ENCODE results near the gene CCDC187. TPM values are rescaled to one million over a fixed set of nuclear protein-coding genes. Genes with fewer than 3 reads are reported as not detected.
"Not testable (repeated sequence)": the region's sequence is repeated elsewhere in the genome, so short reads cannot be mapped to it uniquely, and the experiment has no call there.

The CCDC187 gene
- total and polyA plus RNA-seq, 5 donors, result not detected

DNA sequence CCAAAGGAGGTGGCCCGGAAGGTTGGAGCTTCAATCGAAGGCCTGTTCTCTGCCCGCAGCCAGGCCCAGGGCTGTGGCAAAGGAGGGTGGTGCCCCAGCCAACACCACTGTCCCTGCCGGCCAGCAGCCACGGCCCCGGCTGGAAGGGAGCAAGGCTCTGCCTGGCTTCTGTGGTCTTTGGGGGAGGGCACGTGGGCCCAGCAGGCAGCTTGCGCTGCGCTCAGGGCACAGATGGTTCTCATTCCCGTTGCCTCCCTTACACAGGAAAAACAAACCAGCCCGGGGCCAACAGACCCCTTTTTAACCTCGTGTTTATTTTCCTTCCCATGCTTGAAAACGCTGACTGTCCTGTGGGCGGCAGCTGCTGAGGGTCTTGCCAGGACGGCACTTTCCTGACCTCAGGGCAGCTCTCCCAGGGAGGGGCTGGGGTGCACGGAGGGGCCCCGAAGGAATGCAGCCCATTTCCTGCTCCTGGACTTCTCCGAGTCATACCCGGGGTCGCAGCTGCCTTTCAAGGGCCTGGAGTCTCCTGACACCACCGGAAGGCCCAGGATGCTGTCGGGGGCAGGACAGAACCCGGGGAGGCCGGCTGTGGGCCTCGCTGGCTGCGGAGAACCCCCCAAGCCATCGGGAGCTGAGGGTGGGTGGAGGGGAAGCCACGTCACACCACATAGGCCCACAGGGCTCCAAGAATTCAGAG is 22.3 kb upstream of the CCDC187 start:
- ATAC-seq (no peak), DNase-seq (peak; percentile 30 to 77 (median 74))
- H3K4me1 ChIP-seq (ENCODE audit: control insufficient read depth, insufficient read depth, low read length), result peaks cover 9% of the 10 kb centered on the region
- H3K9me3 ChIP-seq (ENCODE audit: control insufficient read depth, low read length), result no peaks in the 10 kb centered on the region
- 23% methylated on average over 28 of the region's 28 CpGs for WGBS
- peak overlapping the region; percentile 67 for H3K27ac ChIP-seq (ENCODE audit: low read length)
- no peaks in the 10 kb centered on the region for H3K27me3 ChIP-seq (ENCODE audit: control insufficient read depth, insufficient read depth)
- intact Hi-C loops (cut with DNase I), result no loop called here
- no peak overlapping the region for H3K4me3 ChIP-seq (ENCODE audit: low read length)

DNA sequence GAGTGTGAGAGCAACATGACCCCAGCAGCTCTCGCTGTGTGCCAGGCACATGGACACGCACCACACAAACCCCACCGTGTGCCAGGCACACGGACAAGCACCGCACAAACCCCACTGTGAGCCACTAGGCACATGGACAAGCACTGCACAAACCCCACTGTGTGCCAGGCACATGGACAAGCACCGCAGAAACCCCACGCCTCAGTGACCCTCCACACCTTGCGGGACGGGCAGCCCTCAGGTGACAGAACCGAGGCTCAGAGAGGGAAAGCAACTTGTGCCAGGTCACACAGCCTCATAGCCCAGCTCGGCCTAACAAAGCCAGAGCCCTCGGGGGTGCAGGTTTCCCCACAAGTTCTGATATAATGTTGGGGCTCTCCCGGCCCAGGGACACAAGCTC is 21.5 kb upstream of the CCDC187 start:
- Histone ChIP-seq H3K4me3 (ENCODE audit: low read length) (no peak overlapping the region), H3K27ac (ENCODE audit: low read length) (peak overlapping the region; percentile 45), H3K9me3 (ENCODE audit: control insufficient read depth, low read length) (no peaks in the 10 kb centered on the region), H3K4me1 (ENCODE audit: control insufficient read depth, insufficient read depth, low read length) (peaks cover 9% of the 10 kb centered on the region), H3K27me3 (ENCODE audit: control insufficient read depth, insufficient read depth) (no peaks in the 10 kb centered on the region)
- intact Hi-C loops (cut with DNase I), result no loop called here
- no peak for ATAC-seq
- DNase-seq, result peak in 2 of 3 donors; percentile 50 to 51
- 85% methylated on average over 13 of the region's 13 CpGs for WGBS

DNA sequence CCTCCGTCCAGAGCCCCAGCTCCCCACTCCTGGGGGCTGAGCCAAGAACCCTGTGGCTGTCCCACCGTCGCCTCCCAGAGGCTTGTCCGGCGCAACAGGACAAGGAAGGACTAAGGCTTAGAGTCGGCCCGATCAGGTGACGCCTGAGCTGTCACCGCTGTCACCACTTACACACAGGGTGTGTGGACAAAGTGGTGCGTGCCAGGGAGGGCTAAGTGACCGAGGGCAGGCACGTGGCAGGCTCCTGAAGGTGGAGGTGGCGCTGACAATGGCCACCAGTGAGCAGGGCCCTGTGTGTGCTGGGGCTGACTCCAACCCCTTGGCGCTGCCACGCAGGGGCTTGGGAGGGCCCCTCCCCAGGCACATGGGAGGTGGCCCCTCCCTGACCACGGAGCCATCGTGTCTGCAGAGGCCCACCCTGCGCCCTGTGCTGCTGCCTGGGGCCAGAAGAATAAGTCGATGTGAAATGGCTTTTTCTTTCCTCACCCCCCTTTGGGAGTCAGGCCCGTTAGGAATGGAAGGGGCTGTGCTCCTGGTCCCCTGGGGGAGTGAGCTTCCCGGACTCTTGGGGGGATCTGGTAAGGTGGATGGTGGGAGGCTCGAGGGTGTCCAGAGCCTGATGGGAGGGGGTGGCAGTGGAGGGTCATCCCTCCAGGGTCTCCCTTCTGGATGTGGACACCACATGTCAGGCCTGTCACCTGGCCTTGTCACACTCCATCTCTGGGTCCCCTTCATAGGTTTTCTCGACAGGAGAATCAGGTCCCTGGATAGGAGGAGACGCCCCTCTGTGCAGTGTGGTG is 20.8 kb upstream of the CCDC187 start:
- peaks cover 9% of the 10 kb centered on the region for H3K4me1 ChIP-seq (ENCODE audit: control insufficient read depth, insufficient read depth, low read length)

DNA sequence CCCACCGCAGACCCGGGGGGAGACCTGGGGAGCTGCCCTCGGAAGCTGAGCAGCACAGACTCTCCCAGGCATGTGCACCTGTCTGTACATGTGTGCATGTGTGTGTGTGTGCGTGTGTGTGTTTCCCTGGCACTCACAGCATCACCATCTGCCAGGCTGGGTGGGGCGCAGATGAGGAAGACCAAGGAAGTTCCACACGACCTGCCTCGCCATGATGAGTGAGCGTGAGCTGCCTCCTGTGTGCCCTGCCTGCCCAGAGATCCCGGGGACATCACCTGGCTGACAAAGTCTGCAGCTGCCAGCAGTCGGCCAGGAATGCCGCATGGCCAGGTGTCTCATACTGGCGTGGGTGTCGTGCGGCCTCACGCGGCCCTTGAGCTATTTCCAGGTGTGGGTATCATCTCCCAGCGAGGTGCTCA is 19.5 kb upstream of the CCDC187 start:
- H3K9me3 ChIP-seq (ENCODE audit: control insufficient read depth, low read length), result no peaks in the 10 kb centered on the region
- H3K27me3 ChIP-seq (ENCODE audit: control insufficient read depth, insufficient read depth), result no peaks in the 10 kb centered on the region
- no peak overlapping the region for H3K27ac ChIP-seq (ENCODE audit: low read length)
- ATAC-seq (no peak), DNase-seq (peak in 2 of 3 donors; percentile 39 to 51)
- WGBS, result 86% methylated on average over 17 of the region's 17 CpGs
- peaks cover 6% of the 10 kb centered on the region for H3K4me1 ChIP-seq (ENCODE audit: control insufficient read depth, insufficient read depth, low read length)
- intact Hi-C loops (cut with DNase I), result no loop called here
- no peak overlapping the region for H3K4me3 ChIP-seq (ENCODE audit: low read length)

More for the DNA sequence above, 20.8 kb upstream of the CCDC187 start:
- Histone ChIP-seq H3K27ac (ENCODE audit: low read length) (peak overlapping the region; percentile 45), H3K9me3 (ENCODE audit: control insufficient read depth, low read length) (no peaks in the 10 kb centered on the region), H3K4me3 (ENCODE audit: low read length) (no peak overlapping the region), H3K27me3 (ENCODE audit: control insufficient read depth, insufficient read depth) (no peaks in the 10 kb centered on the region)
- ATAC-seq (peak; percentile 48 to 62), DNase-seq (peak; percentile 71 to 88 (median 86))
- intact Hi-C loops (cut with DNase I), result no loop called here
- WGBS, result 53% methylated on average over 24 of the region's 24 CpGs

DNA sequence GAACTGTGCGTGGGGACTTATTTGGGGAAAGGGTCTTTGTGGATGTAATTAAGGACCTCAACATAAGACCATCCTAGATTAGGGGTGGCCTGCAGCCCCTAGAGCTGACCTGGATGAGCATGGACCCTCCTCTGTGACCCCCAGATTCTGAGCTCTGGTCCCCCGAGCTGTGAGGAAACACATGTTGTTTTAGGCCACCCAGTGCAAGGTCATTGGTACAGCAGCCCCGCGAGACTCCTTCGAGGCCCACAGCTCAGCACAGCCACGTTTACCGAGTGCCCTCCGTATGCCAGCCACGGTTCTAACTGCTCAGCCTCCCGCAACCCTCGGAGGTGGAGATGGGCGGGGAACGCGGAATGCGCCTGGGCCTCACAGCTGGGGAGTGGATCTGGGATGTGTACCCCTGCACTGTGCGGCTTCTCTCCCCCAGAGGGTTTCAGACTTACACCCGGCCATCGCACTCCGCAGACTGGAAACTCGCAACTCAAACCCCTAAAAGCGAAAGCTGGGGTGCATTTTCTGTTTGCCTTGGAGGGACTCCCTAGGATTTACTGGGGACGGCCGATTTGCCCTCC is 18.9 kb upstream of the CCDC187 start:
- Histone ChIP-seq H3K9me3 (ENCODE audit: control insufficient read depth, low read length) (no peaks in the 10 kb centered on the region), H3K4me3 (ENCODE audit: low read length) (no peak overlapping the region), H3K4me1 (ENCODE audit: control insufficient read depth, insufficient read depth, low read length) (peaks cover 5% of the 10 kb centered on the region), H3K27ac (ENCODE audit: low read length) (no peak overlapping the region), H3K27me3 (ENCODE audit: control insufficient read depth, insufficient read depth) (no peaks in the 10 kb centered on the region)
- intact Hi-C loops (cut with DNase I), result no loop called here
- 77% methylated on average over 23 of the region's 23 CpGs for WGBS
- ATAC-seq, result no peak
- peak; percentile 6 to 43 (median 29) for DNase-seq

DNA sequence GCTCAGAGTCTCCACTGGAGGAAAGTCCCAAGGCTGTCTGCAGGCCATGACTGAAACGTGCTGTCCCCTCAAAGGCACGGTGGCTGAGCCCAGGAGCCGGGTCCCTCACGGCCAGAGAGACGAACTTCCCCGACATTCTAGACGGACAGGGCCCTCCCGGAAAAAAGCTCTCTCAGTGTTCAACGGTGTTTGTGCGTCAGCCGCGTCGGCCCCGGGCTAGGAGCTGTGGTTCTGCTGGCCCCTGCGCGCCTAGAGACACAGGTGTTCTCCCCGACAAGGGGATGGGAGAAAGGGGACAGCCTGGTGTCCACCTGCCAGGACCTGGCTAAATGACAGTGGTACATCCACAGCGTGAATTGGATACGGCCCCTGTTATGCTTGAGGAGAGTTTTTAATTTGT is 17.7 kb upstream of the CCDC187 start:
- H3K27ac ChIP-seq (ENCODE audit: low read length), result no peak overlapping the region
- intact Hi-C loops (cut with DNase I), result no loop called here
- H3K9me3 ChIP-seq (ENCODE audit: control insufficient read depth, low read length), result no peaks in the 10 kb centered on the region
- H3K27me3 ChIP-seq (ENCODE audit: control insufficient read depth, insufficient read depth), result no peaks in the 10 kb centered on the region
- 86% methylated on average over 19 of the region's 19 CpGs for WGBS
- H3K4me3 ChIP-seq (ENCODE audit: low read length), result no peak overlapping the region
- peaks cover 2% of the 10 kb centered on the region for H3K4me1 ChIP-seq (ENCODE audit: control insufficient read depth, insufficient read depth, low read length)
- ATAC-seq (no peak), DNase-seq (peak; percentile 6 to 52 (median 34))

DNA sequence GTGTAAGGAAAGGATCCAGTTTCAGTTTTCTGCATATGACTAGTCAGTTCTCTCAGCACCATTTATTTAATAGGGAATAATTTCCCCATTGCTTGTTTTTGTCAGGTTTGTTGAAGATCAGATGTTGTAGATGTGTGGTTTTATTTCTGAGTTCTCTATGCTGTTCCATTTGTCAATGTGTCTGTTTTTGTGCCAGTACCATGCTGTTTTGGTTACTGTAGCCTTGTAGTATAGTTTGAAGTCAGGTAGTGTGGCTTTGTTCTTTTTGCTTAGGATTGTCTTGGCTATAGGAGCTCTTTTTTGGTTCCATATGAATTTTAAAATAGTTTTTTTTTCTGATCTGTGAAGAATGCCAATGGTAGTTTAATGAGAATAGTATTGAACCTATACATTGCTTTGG is 17.1 kb upstream of the CCDC187 start:
- H3K4me3 ChIP-seq (ENCODE audit: low read length); DNase-seq; ATAC-seq; H3K9me3 ChIP-seq (ENCODE audit: control insufficient read depth, low read length); H3K4me1 ChIP-seq (ENCODE audit: control insufficient read depth, insufficient read depth, low read length); H3K27me3 ChIP-seq (ENCODE audit: control insufficient read depth, insufficient read depth); H3K27ac ChIP-seq (ENCODE audit: low read length); intact Hi-C loops (cut with DNase I): not testable (repeated sequence)

DNA sequence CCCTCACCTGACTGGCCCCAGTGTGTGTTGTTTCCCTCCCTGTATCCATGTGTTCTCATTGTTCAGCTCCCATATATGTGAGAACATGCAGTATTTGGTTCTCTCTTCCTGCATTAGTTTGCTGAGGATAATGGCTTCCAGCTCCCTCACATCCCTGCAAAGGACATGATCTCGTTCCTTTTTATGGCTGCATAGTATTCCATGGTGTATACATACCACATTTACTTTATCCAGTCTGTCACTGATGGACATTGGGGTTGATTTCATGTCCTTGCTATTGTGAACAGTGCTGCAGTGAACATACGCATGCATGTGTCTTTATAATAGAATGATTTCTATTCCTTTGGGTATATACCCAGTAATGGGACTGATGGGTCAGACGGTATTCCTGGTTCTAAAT is 16.1 kb upstream of the CCDC187 start:
- H3K4me3 ChIP-seq (ENCODE audit: low read length); DNase-seq; H3K27ac ChIP-seq (ENCODE audit: low read length); intact Hi-C loops (cut with DNase I); H3K27me3 ChIP-seq (ENCODE audit: control insufficient read depth, insufficient read depth); H3K4me1 ChIP-seq (ENCODE audit: control insufficient read depth, insufficient read depth, low read length); ATAC-seq; H3K9me3 ChIP-seq (ENCODE audit: control insufficient read depth, low read length): not testable (repeated sequence)
- 94% methylated on average over 3 of the region's 3 CpGs for WGBS

DNA sequence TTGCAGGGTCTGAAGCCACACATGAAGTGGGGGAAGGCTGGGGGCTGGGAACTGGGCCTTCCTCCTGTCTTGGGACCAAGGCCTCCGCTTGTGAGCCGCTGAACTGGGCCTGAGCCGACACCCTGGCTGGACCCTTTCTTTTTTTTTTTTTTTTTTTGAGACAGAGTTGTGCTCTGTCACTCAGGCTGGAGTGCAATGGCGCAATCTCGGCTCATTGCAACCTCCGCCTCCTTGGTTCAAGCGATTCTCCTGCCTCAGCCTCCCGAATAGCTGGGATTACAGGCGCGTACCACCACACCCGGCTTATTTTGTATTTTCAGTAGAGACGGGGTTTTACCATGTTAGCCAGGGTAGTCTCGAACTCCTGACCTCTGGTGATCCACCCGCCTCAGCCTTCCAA is 15.3 kb upstream of the CCDC187 start:
- H3K4me1 ChIP-seq (ENCODE audit: control insufficient read depth, insufficient read depth, low read length); H3K27ac ChIP-seq (ENCODE audit: low read length); H3K9me3 ChIP-seq (ENCODE audit: control insufficient read depth, low read length); intact Hi-C loops (cut with DNase I); H3K27me3 ChIP-seq (ENCODE audit: control insufficient read depth, insufficient read depth); ATAC-seq; H3K4me3 ChIP-seq (ENCODE audit: low read length): not testable (repeated sequence)
- WGBS, result 96% methylated on average over 14 of the region's 14 CpGs
- peak in 1 of 3 donors; percentile 3 for DNase-seq

DNA sequence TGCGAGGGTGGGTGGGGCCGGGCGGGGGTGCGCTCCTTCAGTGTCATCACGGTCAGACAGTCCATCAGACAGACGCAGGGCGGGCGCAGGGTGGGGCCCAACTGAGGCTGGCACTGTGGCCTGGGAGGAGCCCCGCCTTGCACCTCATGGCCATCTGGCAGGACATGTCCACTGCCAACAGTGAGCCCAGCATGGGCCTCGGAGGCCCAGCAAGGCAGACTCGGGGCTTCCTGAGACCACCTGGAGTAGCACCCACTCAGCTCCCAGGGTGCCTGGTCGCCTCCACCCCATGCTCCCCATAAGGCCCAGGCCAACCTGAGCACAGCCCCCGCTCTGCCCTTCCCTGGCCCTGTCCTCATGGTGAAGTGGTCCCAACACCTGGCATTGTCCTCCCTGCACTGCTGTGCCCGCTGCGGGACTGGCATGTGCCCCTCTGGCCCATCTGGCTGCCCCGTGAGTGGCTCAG is 14.9 kb upstream of the CCDC187 start:
- no peak overlapping the region for H3K4me3 ChIP-seq (ENCODE audit: low read length)
- H3K9me3 ChIP-seq (ENCODE audit: control insufficient read depth, low read length), result no peaks in the 10 kb centered on the region
- H3K27ac ChIP-seq (ENCODE audit: low read length), result no peak overlapping the region
- WGBS, result 86% methylated on average over 16 of the region's 16 CpGs
- ATAC-seq, result no peak
- intact Hi-C loops (cut with DNase I), result no loop called here
- no peaks in the 10 kb centered on the region for H3K27me3 ChIP-seq (ENCODE audit: control insufficient read depth, insufficient read depth)
- peak; percentile 10 to 48 (median 34) for DNase-seq
- no peaks in the 10 kb centered on the region for H3K4me1 ChIP-seq (ENCODE audit: control insufficient read depth, insufficient read depth, low read length)
